HCT116 (cell line): ENCODE data around the gene PDE4B. TPM values are rescaled to one million over a fixed set of nuclear protein-coding genes. Genes with fewer than 3 reads are reported as not detected.

Source experiments
- ATAC-seq: fragments of 200-7000 bp; cut with Tn5 transposase; 2 replicates; pipeline ENCODE4 v1.9.1; 2020; ENCODE audit warnings: mild to moderate bottlenecking, moderate library complexity
- BruUV-seq: library from RNA; stranded (reverse); fragments of 400-500 nt; replicated peaks from 2 replicates; lab custom pipeline; 2021; lab: Mats Ljungman, UMichigan
- CTCF ChIA-PET: fragments of 300-600 bp; sonication (Branson Sonifier 250); formaldehyde crosslinking; loops from one replicate; lab custom pipeline; 2021; ENCODE audit warnings: antibody characterized with exemption; lab: Charles Lee
- POLR2A ChIA-PET: fragments of 300-600, 350-600 bp; sonication (Branson Sonifier 250); formaldehyde crosslinking; loops from one replicate; lab custom pipeline; 2021; ENCODE audit warnings: antibody characterized with exemption; lab: Charles Lee
- RAD21 ChIA-PET, 2 experiments: fragments of 300-600 bp; sonication (Branson Sonifier 250); formaldehyde crosslinking; loops; one replicate each; lab custom pipeline; 2023; ENCODE audit warnings: low total read pairs in 2 of 2; ENCODE audit not compliant: uncharacterized antibody in 2 of 2, unreplicated experiment in 2 of 2, low non-redundant PET in 1 of 2; lab: Charles Lee
- DNase-seq: peaks from one replicate; pipeline ENCODE4 v3.0.0-alpha.2; 2010; ENCODE audit warnings: low read depth, low spot score
- H2AFZ ChIP-seq: fragments of 200-600 bp; shearing (Covaris generic), sonication (generic); 2 replicates; pipeline ENCODE4 v1.6.1; 2017; ENCODE audit warnings: low read depth, mixed run types, mixed read lengths, antibody characterized with exemption, low read length; ENCODE audit not compliant: poor library complexity, severe bottlenecking
- H3K27ac ChIP-seq: 2 replicates; pipeline ENCODE4 v1.5.1; 2012; ENCODE audit warnings: low read depth, low read length
- H3K27me3 ChIP-seq: fragments of 200-600 bp; sonication (generic); 2 replicates; pipeline ENCODE4 v1.6.1; 2016; ENCODE audit warnings: mixed run types, low read length, mixed read lengths; ENCODE audit not compliant: insufficient read depth
- H3K36me3 ChIP-seq, 2 experiments: fragments of 200-500 bp in 1 of 2; fragments of 200-600 bp in 1 of 2; sonication (Bioruptor generic) in 1 of 2; sonication (generic) in 1 of 2; 2 replicates each; pipeline versions ENCODE4 v1.5.1 to v1.6.1; 2014 to 2016; ENCODE audit warnings: low read length in 2 of 2, inconsistent platforms in 1 of 2, mixed read lengths in 1 of 2, mixed run types in 1 of 2; ENCODE audit not compliant: insufficient read depth in 2 of 2, control insufficient read depth in 1 of 2
- H3K4me1 ChIP-seq, 2 experiments: fragments of 200-600 bp in 1 of 2; sonication (generic) in 1 of 2; 2 replicates each; pipeline versions ENCODE4 v1.5.1 to v1.6.1; 2012 to 2017; ENCODE audit warnings: low read length in 2 of 2, inconsistent platforms in 1 of 2, mild to moderate bottlenecking in 1 of 2, mixed read lengths in 1 of 2, mixed run types in 1 of 2, moderate library complexity in 1 of 2; ENCODE audit not compliant: insufficient read depth in 2 of 2, control insufficient read depth in 1 of 2
- H3K4me2 ChIP-seq: fragments of 200-600 bp; sonication (generic); 2 replicates; pipeline ENCODE4 v1.6.1; 2017; ENCODE audit warnings: mixed run types, low read length, mixed read lengths
- H3K4me3 ChIP-seq, 2 experiments: fragments of 200-600 bp in 1 of 2; sonication (generic) in 1 of 2; replicated peaks in 1 of 2; 2 replicates each; pipeline ENCODE4 v1.5.1; 2011 to 2016; ENCODE audit warnings: low read length in 2 of 2, control low read depth in 1 of 2, low read depth in 1 of 2, mild to moderate bottlenecking in 1 of 2, mixed read lengths in 1 of 2, mixed run types in 1 of 2
- H3K79me2 ChIP-seq: fragments of 200-600 bp; sonication (generic); 2 replicates; pipeline ENCODE4 v1.6.1; 2017; ENCODE audit warnings: mild to moderate bottlenecking, mixed run types, low read length, moderate library complexity, mixed read lengths; ENCODE audit not compliant: insufficient read depth
- H3K9ac ChIP-seq: fragments of 200-600 bp; sonication (generic); 2 replicates; pipeline ENCODE4 v1.6.1; 2016; ENCODE audit warnings: low read length, mixed read lengths
- H3K9me2 ChIP-seq: fragments of 200-600 bp; sonication (generic), shearing (Covaris generic); 2 replicates; pipeline ENCODE4 v1.6.1; 2017; ENCODE audit warnings: mixed run types, mild to moderate bottlenecking, moderate library complexity; ENCODE audit not compliant: insufficient read depth
- H3K9me3 ChIP-seq, 2 experiments: fragments of 200-500 bp in 1 of 2; fragments of 200-600 bp in 1 of 2; sonication (Bioruptor generic) in 1 of 2; sonication (generic) in 1 of 2; 2 replicates each; pipeline ENCODE4 v1.6.1; 2014 to 2017; ENCODE audit warnings: low read length in 2 of 2, mixed read lengths in 2 of 2, inconsistent platforms in 1 of 2, low read depth in 1 of 2, mild to moderate bottlenecking in 1 of 2, mixed run types in 1 of 2, moderate library complexity in 1 of 2; ENCODE audit not compliant: control insufficient read depth in 1 of 2, insufficient read depth in 1 of 2
- H4K20me1 ChIP-seq: fragments of 200-600 bp; sonication (generic), shearing (Covaris generic); 2 replicates; pipeline ENCODE4 v1.6.1; 2017; ENCODE audit warnings: mixed run types, mild to moderate bottlenecking, moderate library complexity; ENCODE audit not compliant: insufficient read depth
- ATF3 ChIP-seq: IDR thresholded peaks from 2 replicates; pipeline ENCODE4 v1.6.1; 2012
- CBX3 ChIP-seq: IDR thresholded peaks from 2 replicates; pipeline ENCODE4 v1.6.1; 2012; ENCODE audit warnings: low read depth
- CEBPB ChIP-seq: IDR thresholded peaks from 2 replicates; pipeline ENCODE4 v1.6.1; 2012; ENCODE audit warnings: low read depth
- EGR1 ChIP-seq: IDR thresholded peaks from 2 replicates; pipeline ENCODE4 v1.6.1; 2012; ENCODE audit warnings: low read depth
- ELF1 ChIP-seq: IDR thresholded peaks from 2 replicates; pipeline ENCODE4 v1.6.1; 2012; ENCODE audit warnings: low read depth, borderline replicate concordance
- FOSL1 ChIP-seq: IDR thresholded peaks from 2 replicates; pipeline ENCODE4 v1.6.1; 2012; ENCODE audit warnings: low read depth
- JUND ChIP-seq: IDR thresholded peaks from 2 replicates; pipeline ENCODE4 v1.6.1; 2012
- MAX ChIP-seq: IDR thresholded peaks from 2 replicates; pipeline ENCODE4 v1.6.1; 2012
- POLR2AphosphoS5 ChIP-seq: IDR thresholded peaks from 2 replicates; pipeline ENCODE4 v1.6.1; 2011; ENCODE audit warnings: mild to moderate bottlenecking, low read depth, low read length, moderate library complexity
- RAD21 ChIP-seq: IDR thresholded peaks from 2 replicates; pipeline ENCODE4 v1.6.1; 2012; ENCODE audit warnings: low read depth, mild to moderate bottlenecking
- REST ChIP-seq: IDR thresholded peaks from 2 replicates; pipeline ENCODE4 v1.6.1; 2012; ENCODE audit warnings: low read depth
- SIN3A ChIP-seq: IDR thresholded peaks from 2 replicates; pipeline ENCODE4 v1.6.1; 2012; ENCODE audit warnings: low read depth
- SP1 ChIP-seq: IDR thresholded peaks from 2 replicates; pipeline ENCODE4 v1.6.1; 2012; ENCODE audit warnings: low read depth
- SRF ChIP-seq: IDR thresholded peaks from 2 replicates; pipeline ENCODE4 v1.6.1; 2012; ENCODE audit warnings: low read depth
- TCF7L2 ChIP-seq: IDR thresholded peaks from 2 replicates; pipeline ENCODE4 v1.7.0; 2011; ENCODE audit warnings: borderline replicate concordance, inconsistent platforms; ENCODE audit not compliant: insufficient read depth, insufficient read length; ENCODE audit errors: extremely low read depth
- YY1 ChIP-seq: IDR thresholded peaks from 2 replicates; pipeline ENCODE4 v1.6.1; 2011; ENCODE audit warnings: low read length, low read depth, moderate library complexity, mild to moderate bottlenecking; ENCODE audit not compliant: insufficient replicate concordance; ENCODE audit errors: extremely low read depth
- ZBTB33 ChIP-seq: IDR thresholded peaks from 2 replicates; pipeline ENCODE4 v1.6.1; 2011; ENCODE audit warnings: mild to moderate bottlenecking, low read length, moderate library complexity; ENCODE audit not compliant: insufficient replicate concordance; ENCODE audit errors: extremely low read depth
- intact Hi-C: fragments of 100-400 bp; cut with micrococcal nuclease; formaldehyde crosslinking; loops from 2 replicates; pipeline ENCODE4 v1.10.0; 2022
- total RNA-seq: library from RNA; stranded (reverse); gene quantifications from one replicate; pipeline ENCODE4 v1.2.1, GENCODE V29; 2021; ENCODE audit not compliant: unreplicated experiment

The PDE4B gene
- total RNA-seq, 1 experiment from 2014 or later: 76.9 TPM

- Histone ChIP-seq H3K27ac (peak overlapping the region; percentile 96), H3K9me2 (no peaks in the 10 kb centered on the region), H3K9me3 (no peaks in the 10 kb centered on the region), H2AFZ (no peak overlapping the region), H3K9ac (peak overlapping the region; percentile 66), H3K4me3 (no peak overlapping the region), H4K20me1 (no peaks in the 10 kb centered on the region), H3K79me2 (peaks cover 100% of the 10 kb centered on the region), H3K27me3 (no peaks in the 10 kb centered on the region), H3K4me1 (peaks cover 90 to 95% of the 10 kb centered on the region in 2 experiments), H3K4me2 (peak overlapping the region; percentile 61; the same call in 1 of the 2 replicates), H3K36me3 (peaks cover 11 to 47% of the 10 kb centered on the region in 2 experiments; a peak in 3 of 4 replicates)
- no peak for DNase-seq
- ChIA-PET CTCF (interaction anchor here (1.0 kb wide), 1 partner anchor 8 kb away, joined by 4 read pairs; no protein-coding TSS in a partner anchor), POLR2A (no interaction called here), RAD21 (no interaction called here)
- intact Hi-C loops: no loop called here
- TF ChIP-seq SRF (no peak), YY1 (no peak), MAX (no peak), SP1 (no peak), CBX3 (no peak), ATF3 (no peak), FOSL1 (no peak), CEBPB (no peak), POLR2AphosphoS5 (no peak), RAD21 (no peak), SIN3A (no peak), EGR1 (no peak), ZBTB33 (no peak), TCF7L2 (no peak), ELF1 (no peak), JUND (no peak), REST (no peak)
- ATAC-seq: no peak
- BruUV-seq: no TSS peak
These were observed 563.1 kb downstream of the PDE4B start for GRCh38 chr1:66355756-66356155.
